H9 (cell line): ENCODE results near the gene ADAMTSL3. TPM values are rescaled to one million over a fixed set of nuclear protein-coding genes. Genes with fewer than 3 reads are reported as not detected.
A peak's percentile ranks its signal among the peaks of the same experiment; 100 is the strongest.
"Not testable (repeated sequence)": the region's sequence is repeated elsewhere in the genome, so short reads cannot be mapped to it uniquely, and the experiment has no call there.

Experiments
- DNase-seq: peaks from one replicate; pipeline ENCODE4 v3.0.0-alpha.2; 2017
- H2AFZ ChIP-seq: one replicate; pipeline ENCODE4 v1.6.1; 2013; ENCODE audit warnings: mild to moderate bottlenecking, low read length, control low read depth, moderate library complexity
- H2AK5ac ChIP-seq: 2 replicates; pipeline ENCODE4 v1.6.1; 2013; ENCODE audit warnings: low read length, control low read depth, mixed read lengths; ENCODE audit not compliant: insufficient read length
- H2BK120ac ChIP-seq: one replicate; pipeline ENCODE4 v1.6.1; 2013; ENCODE audit warnings: low read depth, mild to moderate bottlenecking, low read length, control low read depth, inconsistent platforms; ENCODE audit not compliant: poor library complexity, severe bottlenecking
- H2BK12ac ChIP-seq: 2 replicates; pipeline ENCODE4 v1.6.1; 2013; ENCODE audit warnings: low read length, control low read depth, mixed read lengths, low read depth; ENCODE audit not compliant: insufficient read length
- H2BK15ac ChIP-seq: 2 replicates; pipeline ENCODE4 v1.6.1; 2013; ENCODE audit warnings: low read depth, low read length, control low read depth
- H2BK20ac ChIP-seq: one replicate; pipeline ENCODE4 v1.6.1; 2013; ENCODE audit warnings: low read depth, mild to moderate bottlenecking, low read length, control low read depth, inconsistent platforms; ENCODE audit not compliant: poor library complexity, severe bottlenecking
- H2BK5ac ChIP-seq: 2 replicates; pipeline ENCODE4 v1.6.1; 2013; ENCODE audit warnings: low read length, control low read depth, mixed read lengths; ENCODE audit not compliant: insufficient read length
- H3K14ac ChIP-seq: 2 replicates; pipeline ENCODE4 v1.6.1; 2013; ENCODE audit warnings: low read length, control low read depth; ENCODE audit not compliant: insufficient read depth
- H3K18ac ChIP-seq: 2 replicates; pipeline ENCODE4 v1.6.1; 2013; ENCODE audit warnings: low read depth, mild to moderate bottlenecking, mixed read lengths, low read length, control low read depth; ENCODE audit not compliant: insufficient read length
- H3K23ac ChIP-seq: 2 replicates; pipeline ENCODE4 v1.6.1; 2013; ENCODE audit warnings: low read length, control low read depth, mixed read lengths, low read depth; ENCODE audit not compliant: insufficient read length
- H3K23me2 ChIP-seq: 2 replicates; pipeline ENCODE4 v1.6.1; 2013; ENCODE audit warnings: low read depth, mild to moderate bottlenecking, mixed read lengths, low read length, control low read depth; ENCODE audit not compliant: insufficient read length, poor library complexity, severe bottlenecking
- H3K27ac ChIP-seq: 2 replicates; pipeline ENCODE4 v1.5.1; 2013; ENCODE audit warnings: low read length, control low read depth, mixed read lengths, low read depth; ENCODE audit not compliant: insufficient read length
- H3K27me3 ChIP-seq: 2 replicates; pipeline ENCODE4 v1.6.1; 2013; ENCODE audit warnings: low read length, control low read depth, inconsistent platforms; ENCODE audit not compliant: insufficient read depth
- H3K4ac ChIP-seq: 2 replicates; pipeline ENCODE4 v1.6.1; 2013; ENCODE audit warnings: low read depth, mild to moderate bottlenecking, control low read depth, inconsistent platforms, low read length, moderate library complexity
- H3K4me1 ChIP-seq: 2 replicates; pipeline ENCODE4 v1.6.1; 2013; ENCODE audit warnings: low read length, control low read depth, inconsistent platforms; ENCODE audit not compliant: insufficient read depth
- H3K4me2 ChIP-seq: 2 replicates; pipeline ENCODE4 v1.6.1; 2013; ENCODE audit warnings: low read length, control low read depth, mixed read lengths; ENCODE audit not compliant: insufficient read length, insufficient read depth
- H3K56ac ChIP-seq: 2 replicates; pipeline ENCODE4 v1.6.1; 2013; ENCODE audit warnings: low read depth, mild to moderate bottlenecking, mixed read lengths, low read length, control low read depth; ENCODE audit not compliant: insufficient read length
- H3K79me1 ChIP-seq: 2 replicates; pipeline ENCODE4 v1.6.1; 2013; ENCODE audit warnings: low read depth, mild to moderate bottlenecking, moderate library complexity, low read length, control low read depth, inconsistent platforms; ENCODE audit not compliant: insufficient read depth, poor library complexity, severe bottlenecking
- H3K79me2 ChIP-seq: 2 replicates; pipeline ENCODE4 v1.6.1; 2013; ENCODE audit warnings: low read length, control low read depth, inconsistent platforms; ENCODE audit not compliant: insufficient read depth
- H3K9ac ChIP-seq: 2 replicates; pipeline ENCODE4 v1.6.1; 2013; ENCODE audit warnings: low read length, control low read depth, mixed read lengths; ENCODE audit not compliant: insufficient read length; ENCODE audit errors: extremely low read depth
- H3K9me3 ChIP-seq: one replicate; pipeline ENCODE4 v1.6.1; 2013; ENCODE audit warnings: low read depth, low read length, inconsistent platforms; ENCODE audit not compliant: control insufficient read depth
- H3T11ph ChIP-seq: one replicate; pipeline ENCODE4 v1.6.1; 2013; ENCODE audit warnings: mild to moderate bottlenecking, low read length, control low read depth, inconsistent platforms
- H4K20me1 ChIP-seq: one replicate; pipeline ENCODE4 v1.6.1; 2013; ENCODE audit not compliant: control insufficient read depth, insufficient read length, insufficient read depth
- H4K5ac ChIP-seq: 2 replicates; pipeline ENCODE4 v1.6.1; 2013; ENCODE audit warnings: low read depth, mild to moderate bottlenecking, mixed read lengths, low read length, control low read depth; ENCODE audit not compliant: insufficient read length
- H4K8ac ChIP-seq: replicated peaks from 2 replicates; pipeline ENCODE4 v1.6.1; 2013; ENCODE audit warnings: low read length, control low read depth, mixed read lengths, low read depth; ENCODE audit not compliant: insufficient read length
- H4K91ac ChIP-seq: 2 replicates; pipeline ENCODE4 v1.6.1; 2013; ENCODE audit warnings: low read depth, mild to moderate bottlenecking, moderate library complexity, mixed read lengths, low read length, control low read depth; ENCODE audit not compliant: insufficient read length
- H3K27ac Mint-ChIP-seq, 3 experiments: 2 replicates in 2 of 3; 3 replicates in 1 of 3; pipeline ENCODE4 v1.8.0; 2020 to 2021; ENCODE audit warnings: mixed read lengths in 3 of 3, mild to moderate bottlenecking in 1 of 3, moderate library complexity in 1 of 3
- H3K27me3 Mint-ChIP-seq: 2 replicates; pipeline ENCODE4 v1.8.0; 2021; ENCODE audit warnings: low read depth, mild to moderate bottlenecking, moderate library complexity, mixed read lengths
- H3K36me3 Mint-ChIP-seq, 3 experiments: 2 replicates in 2 of 3; 3 replicates in 1 of 3; pipeline ENCODE4 v1.8.0; 2020 to 2021; ENCODE audit warnings: low read depth in 3 of 3, mixed read lengths in 3 of 3; ENCODE audit not compliant: insufficient read depth in 1 of 3
- H3K4me1 Mint-ChIP-seq, 2 experiments: 2 replicates each; pipeline ENCODE4 v1.8.0; 2020; ENCODE audit warnings: mixed read lengths in 2 of 2
- H3K4me3 Mint-ChIP-seq, 2 experiments: 2 replicates in 1 of 2; 3 replicates in 1 of 2; pipeline ENCODE4 v1.8.0; 2020 to 2021; ENCODE audit warnings: mild to moderate bottlenecking in 2 of 2, mixed read lengths in 2 of 2, moderate library complexity in 1 of 2
- H3K9me3 Mint-ChIP-seq, 2 experiments: 2 replicates in 1 of 2; 3 replicates in 1 of 2; pipeline ENCODE4 v1.8.0; 2020; ENCODE audit warnings: mild to moderate bottlenecking in 2 of 2, mixed read lengths in 2 of 2, moderate library complexity in 1 of 2
- WGBS: extraction: QIAGEN DNeasy Blood & Tissue Kit; methylation state at CpG from one replicate; pipeline ENCODE4 v1.1.7; 2013; ENCODE audit warnings: missing lambda C conversion rate, low lambda C conversion rate, mixed read lengths; ENCODE audit not compliant: insufficient read length; ENCODE audit errors: extremely low coverage; 5-methylcytosine and 5-hydroxymethylcytosine counted together
- total RNA-seq: library from RNA; stranded (reverse); gene quantifications from 2 replicates; pipeline ENCODE4 v1.2.1, GENCODE V29; 2021

The ADAMTSL3 gene
- total RNA-seq, 1 experiment from 2014 or later = 0.39 TPM

DNA sequence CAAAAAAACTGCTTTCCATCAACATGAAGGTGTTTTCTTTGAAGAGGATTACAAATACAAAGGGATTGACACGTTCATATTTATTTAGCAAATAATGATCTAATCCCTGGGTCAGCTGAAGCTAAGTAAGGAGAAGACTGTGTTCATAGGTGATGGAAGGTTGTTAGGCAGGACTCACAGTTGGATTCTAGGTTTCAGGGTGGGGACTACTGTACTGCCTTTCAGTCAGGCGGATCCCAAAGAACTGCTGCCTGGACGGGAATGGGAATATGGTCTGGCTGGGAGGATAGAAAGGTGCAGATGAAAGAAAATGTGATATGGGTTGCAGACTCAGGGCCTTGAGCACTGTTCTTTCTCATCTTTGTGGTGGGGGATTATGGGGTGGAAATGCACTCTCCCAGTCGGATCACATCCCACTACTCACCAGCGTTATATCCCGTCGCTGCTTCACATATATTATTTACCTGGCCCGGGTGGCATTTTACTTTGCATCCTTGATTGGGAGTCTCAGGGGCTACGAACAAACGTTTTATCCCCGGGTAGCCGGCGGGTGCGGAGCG lies 425.5 kb downstream of the ADAMTSL3 start:
- H3K27me3 ChIP-seq, H3K36me3 Mint-ChIP-seq, H3K4ac ChIP-seq, H3K4me1 Mint-ChIP-seq, H3K9me3 ChIP-seq, H2BK12ac ChIP-seq, H3K9me3 Mint-ChIP-seq, H3T11ph ChIP-seq, H2AFZ ChIP-seq, H3K14ac ChIP-seq, H3K27ac ChIP-seq, H3K79me1 ChIP-seq, H4K8ac ChIP-seq, H3K79me2 ChIP-seq, H3K23me2 ChIP-seq, H2BK120ac ChIP-seq, H4K20me1 ChIP-seq, H4K5ac ChIP-seq, H3K18ac ChIP-seq, H2BK15ac ChIP-seq, H2BK5ac ChIP-seq, DNase-seq, H3K4me1 ChIP-seq, H3K56ac ChIP-seq, H4K91ac ChIP-seq, H3K27ac Mint-ChIP-seq, H2BK20ac ChIP-seq, H3K23ac ChIP-seq, H2AK5ac ChIP-seq: not testable (repeated sequence)
- Histone ChIP-seq H3K9ac (peak overlapping the region; percentile 8), H3K4me2 (peak overlapping the region; percentile 86)
- peaks cover 73% of the 10 kb centered on the region for H3K27me3 Mint-ChIP-seq
- peak overlapping the region; percentile 82 to 90 for H3K4me3 Mint-ChIP-seq
- no CpG with 5 or more reads among the region's 15 CpGs for WGBS
